Hematopoietic multipotent progenitor cell treated with erythropoietin and hydrocortisone succinate and interleukin-3 and kit ligand, for 6 days (in vitro differentiated cells): Measurements from ENCODE around the gene DCUN1D3.
"Not testable (repeated sequence)": the region's sequence is repeated elsewhere in the genome, so short reads cannot be mapped to it uniquely, and the experiment has no call there.

Experiments used
- DNase-seq: peaks from one replicate; pipeline ENCODE4 v3.0.0-alpha.2; 2015

The DCUN1D3 gene

DNA sequence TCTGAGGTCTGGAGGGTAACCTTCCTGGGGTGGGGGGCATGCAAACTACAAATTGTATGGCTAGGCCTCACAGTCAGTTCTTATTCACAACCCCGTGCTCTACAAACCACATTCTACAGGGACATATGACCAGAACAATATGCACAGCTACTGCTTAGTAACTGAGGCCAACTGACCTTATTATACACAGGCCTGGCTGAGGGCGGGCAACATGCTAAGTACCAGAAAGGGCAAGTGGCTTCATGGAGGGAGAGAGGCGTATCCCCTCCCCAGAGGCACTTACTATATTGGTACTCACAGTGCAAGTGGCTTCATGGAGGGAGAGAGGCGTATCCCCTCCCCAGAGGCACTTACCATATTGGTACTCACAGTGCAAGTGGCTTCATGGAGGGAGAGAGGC is 39.2 kb downstream of the DCUN1D3 start:
- DNase-seq: not testable (repeated sequence)

- no peak for DNase-seq
Measured at GRCh38 chr16:20860361-20860760, 39.8 kb downstream of the DCUN1D3 start.

- DNase-seq: no peak
Measured at GRCh38 chr16:20859699-20860098, 40.5 kb downstream of the DCUN1D3 start.

DNA sequence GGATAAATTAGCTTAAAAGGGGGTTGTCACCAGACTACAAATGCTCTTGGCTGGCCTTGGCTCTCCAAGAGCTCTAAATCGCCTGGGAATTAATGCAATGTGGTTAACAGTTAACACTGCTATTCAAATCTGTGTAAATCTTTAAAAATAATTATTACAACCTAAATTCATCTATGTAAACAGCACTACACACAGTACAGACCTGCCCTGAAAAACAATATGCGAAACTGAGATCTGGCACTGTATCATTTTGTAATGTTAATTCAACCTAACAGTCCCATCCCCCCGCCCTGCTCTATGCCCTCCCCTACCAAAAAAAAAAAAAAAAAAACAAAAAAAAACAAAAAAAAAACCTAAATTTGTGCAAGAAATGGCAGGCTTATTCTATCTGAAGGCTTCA is 40.9 kb downstream of the DCUN1D3 start:
- no peak for DNase-seq

DNA sequence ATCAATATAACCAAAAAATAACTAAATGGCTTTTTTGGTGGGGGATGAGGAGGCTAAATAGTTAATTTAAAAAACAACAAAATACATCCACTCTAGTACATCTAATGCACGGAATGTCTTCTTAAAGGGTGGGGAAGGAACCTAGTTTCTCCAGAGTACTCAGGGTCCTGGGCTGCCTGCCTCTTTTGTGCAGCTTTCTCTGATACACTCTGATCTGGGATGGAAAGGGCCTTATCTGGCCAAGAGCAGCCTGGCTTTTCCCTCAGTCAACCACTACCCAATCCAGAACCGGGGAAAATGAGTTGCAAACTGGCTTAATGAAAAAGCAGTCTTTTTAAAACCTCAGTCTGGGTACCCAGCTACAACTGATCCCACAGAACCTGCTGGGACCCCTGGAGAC is 42.9 kb downstream of the DCUN1D3 start:
- no peak for DNase-seq

GRCh38 chr16:20854963-20855362 is 45.2 kb downstream of the DCUN1D3 start:
- DNase-seq: no peak

- DNase-seq: no peak
Measured at GRCh38 chr16:20853981-20854620, 46.1 kb downstream of the DCUN1D3 start.

DNA sequence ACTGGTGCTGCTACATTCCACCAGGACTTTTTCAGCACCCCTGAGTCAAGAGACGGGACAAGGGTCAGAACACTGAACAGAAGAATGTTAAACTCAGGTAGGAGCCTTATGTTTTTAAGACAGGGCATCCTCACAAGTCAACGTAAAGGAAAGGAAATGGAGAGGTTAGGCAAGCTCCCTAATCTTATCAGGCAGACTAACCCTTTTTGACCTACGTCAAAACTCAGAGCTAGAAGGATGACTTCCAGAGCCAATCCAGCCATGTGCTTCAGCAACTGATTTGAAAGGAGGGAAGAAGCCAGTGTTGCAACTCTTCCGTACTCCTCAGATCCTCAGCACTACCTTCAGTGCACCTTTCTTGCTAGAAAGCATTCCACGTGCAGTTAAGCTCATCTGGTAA is 47.0 kb downstream of the DCUN1D3 start:
- DNase-seq: no peak

DNA sequence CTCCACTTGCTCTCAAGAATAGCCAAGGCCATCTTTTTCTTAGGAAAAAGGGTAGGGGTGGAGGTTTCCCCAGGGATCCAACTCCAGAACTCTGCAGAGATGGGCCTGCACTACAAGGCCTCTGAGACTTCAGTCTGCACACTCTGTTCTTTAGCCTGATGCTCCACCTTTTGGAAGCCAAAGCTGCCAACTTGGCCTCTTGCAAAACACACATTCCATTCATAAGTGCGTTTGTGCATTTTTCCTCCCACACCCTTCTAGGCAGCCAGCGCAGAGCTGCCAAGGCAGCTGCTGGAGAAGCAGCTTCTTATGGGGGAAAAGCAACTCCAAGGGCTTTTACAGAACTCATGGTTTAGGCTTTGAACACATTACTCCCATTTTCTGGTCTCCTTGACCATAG is 48.6 kb downstream of the DCUN1D3 start:
- no peak for DNase-seq

DNA sequence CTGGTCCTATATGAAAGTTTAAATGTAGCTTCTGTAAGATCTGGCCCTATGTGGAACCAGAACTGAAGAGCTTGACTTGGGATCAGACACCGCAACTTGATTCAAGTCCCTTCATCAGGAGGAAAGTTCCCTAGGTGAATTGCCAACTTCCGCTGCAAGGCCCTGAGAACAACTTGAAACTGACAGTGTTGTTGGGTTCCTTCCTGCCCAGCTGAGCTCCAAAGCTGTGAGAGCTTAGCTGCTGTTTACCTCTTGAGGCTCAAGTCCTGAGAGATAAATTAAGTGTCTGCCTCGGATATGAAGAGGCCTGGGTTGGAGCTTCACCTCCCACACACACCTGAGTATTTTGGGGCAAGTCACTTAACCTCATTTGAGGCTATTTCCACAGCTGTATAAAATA is 49.2 kb downstream of the DCUN1D3 start:
- no peak for DNase-seq

- DNase-seq: peak; percentile 82
Measured at GRCh38 chr16:20849589-20850390, 50.4 kb downstream of the DCUN1D3 start.

DNA sequence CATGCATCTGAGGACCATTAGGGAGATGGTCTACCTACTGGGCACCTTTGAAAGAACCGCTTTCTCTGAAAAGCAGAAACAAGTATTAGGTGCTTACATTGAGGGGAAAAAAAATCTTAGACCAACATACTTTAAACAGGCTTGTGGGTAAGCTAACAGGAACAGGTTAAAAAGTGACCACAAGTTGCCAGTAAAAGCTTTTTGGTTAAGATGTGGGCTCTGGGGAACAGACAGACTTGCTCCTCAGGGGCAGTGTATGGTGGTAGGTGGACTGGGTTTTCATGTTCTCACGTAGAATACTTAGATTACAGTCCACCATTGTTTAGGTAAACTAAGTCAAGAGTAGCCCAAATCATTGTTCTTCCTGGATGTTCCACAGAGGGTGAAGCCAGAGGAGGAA is 52.6 kb downstream of the DCUN1D3 start:
- no peak for DNase-seq

- DNase-seq: no peak
Measured at GRCh38 chr16:20846551-20846950, 53.6 kb downstream of the DCUN1D3 start.

DNA sequence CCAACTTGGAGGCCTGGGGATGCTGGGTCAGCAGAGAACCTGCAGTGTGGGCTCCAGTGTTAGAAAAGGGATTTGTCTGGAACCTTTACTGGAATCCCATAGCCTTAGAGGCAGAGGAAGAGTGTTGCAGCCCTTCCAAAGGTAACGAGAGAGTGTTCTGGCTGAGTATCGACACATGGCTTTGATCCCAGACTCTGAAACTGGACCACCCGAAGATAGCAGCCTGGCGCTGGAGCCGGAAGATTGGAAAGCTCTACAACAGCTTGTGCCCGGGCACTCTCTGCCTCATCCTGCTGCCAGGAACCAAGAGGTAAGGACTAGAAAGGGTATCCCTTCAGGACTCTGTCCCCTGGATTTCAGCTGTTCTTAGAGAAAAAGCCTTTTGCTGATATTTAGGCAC is 54.1 kb downstream of the DCUN1D3 start:
- no peak for DNase-seq

DNA sequence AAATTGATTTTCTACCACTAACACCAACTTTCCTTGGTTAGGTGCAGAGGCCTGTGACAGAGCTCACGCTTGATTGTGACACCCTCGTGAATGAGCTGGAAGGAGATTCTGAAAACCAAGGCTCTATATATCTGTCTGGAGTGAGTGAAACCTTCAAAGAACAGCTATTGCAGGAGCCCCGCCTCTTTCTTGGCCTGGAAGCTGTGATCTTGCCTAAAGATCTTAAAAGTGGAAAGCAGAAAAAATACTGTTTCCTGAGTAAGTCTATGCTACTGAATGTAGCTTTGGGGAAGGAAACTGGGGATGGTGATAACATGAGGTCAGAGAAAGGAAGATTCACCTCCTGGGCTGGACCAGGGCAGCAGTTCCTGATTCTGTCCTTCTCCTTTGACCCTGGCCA is 55.6 kb downstream of the DCUN1D3 start:
- peak; percentile 54 for DNase-seq

DNA sequence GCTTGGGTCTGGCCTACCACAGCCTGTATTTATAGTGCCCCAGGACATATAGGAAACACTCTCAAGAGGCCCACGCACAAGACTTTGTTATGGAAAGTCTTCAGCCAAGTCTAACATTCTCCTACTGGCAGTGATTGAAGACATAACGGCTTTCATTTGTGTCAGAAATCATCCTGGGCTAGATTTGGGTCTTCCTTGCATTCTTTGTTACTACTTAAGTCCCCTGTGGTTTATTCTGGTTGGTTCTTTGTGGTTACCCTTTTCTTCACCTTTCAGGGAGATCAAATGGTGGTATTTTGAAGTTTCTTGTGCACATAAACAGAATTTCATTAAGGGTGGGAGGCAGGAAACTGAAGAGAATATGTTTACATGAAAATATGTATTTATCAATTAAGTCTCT is 56.1 kb downstream of the DCUN1D3 start:
- DNase-seq: no peak

DNA sequence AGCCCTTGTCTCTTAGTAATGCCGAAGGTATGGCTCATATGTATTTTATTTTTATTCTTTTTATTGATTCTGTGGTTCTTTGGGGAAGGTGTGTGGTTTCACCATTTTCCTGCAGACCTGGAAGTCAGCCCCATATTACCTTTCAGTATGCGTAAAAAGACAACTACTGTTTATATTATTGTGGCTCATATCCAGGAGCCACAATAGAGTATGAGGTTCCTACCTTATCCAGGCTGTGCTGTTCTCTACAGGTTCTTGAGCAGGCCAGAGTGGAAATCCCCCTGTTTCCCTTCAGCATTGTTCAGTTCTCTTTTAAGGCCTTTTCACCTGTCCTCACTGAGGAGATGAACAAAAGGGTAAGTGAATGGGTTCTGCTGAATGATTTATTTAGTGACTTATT is 60.7 kb downstream of the DCUN1D3 start:
- DNase-seq: no peak

- no peak for DNase-seq
Measured at GRCh38 chr16:20838240-20838639, 61.9 kb downstream of the DCUN1D3 start.

GRCh38 chr16:20833086-20833485 is 67.1 kb downstream of the DCUN1D3 start:
- no peak for DNase-seq

GRCh38 chr16:20830372-20830771 is 69.8 kb downstream of the DCUN1D3 start:
- DNase-seq: no peak

DNA sequence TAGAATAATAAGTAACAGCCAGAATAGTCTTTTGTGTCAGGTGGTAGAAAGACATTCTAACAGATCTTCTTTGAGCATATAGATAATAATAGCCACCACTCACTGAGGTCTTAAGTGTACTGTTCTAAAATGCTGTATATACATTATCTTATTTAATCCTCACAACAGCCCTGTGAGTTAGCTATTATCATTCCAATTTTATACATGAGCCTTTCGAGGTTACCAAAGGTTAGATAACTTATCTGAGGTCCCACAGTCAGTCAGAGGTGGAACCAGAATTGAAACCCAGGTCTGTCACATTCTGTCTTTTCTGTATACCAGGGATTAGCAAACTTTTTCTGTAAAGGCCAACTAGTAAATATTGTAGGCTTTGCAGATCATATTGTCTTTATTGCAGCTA is 70.6 kb downstream of the DCUN1D3 start:
- DNase-seq: peak; percentile 69

- DNase-seq: peak; percentile 93
Measured at GRCh38 chr16:20826039-20826566, 74.1 kb downstream of the DCUN1D3 start.

- DNase-seq: peak; percentile 30
Measured at GRCh38 chr16:20822521-20823325, 77.4 kb downstream of the DCUN1D3 start.

GRCh38 chr16:20821682-20822081 is 78.5 kb downstream of the DCUN1D3 start:
- DNase-seq: no peak
